Muscle layer of colon (tissue), 2 donors: ENCODE data around the gene CLSTN2.

ENCODE experiments used
- H3K27ac ChIP-seq: one replicate; pipeline ENCODE4 v1.7.0; 2013; ENCODE audit warnings: low read depth, mild to moderate bottlenecking, low read length, moderate library complexity
- H3K27me3 ChIP-seq, 2 donors: one replicate each; pipeline ENCODE4 v1.7.0; 2013; ENCODE audit warnings: low read length in 2 of 2, mild to moderate bottlenecking in 2 of 2; ENCODE audit not compliant: insufficient read depth in 2 of 2, control insufficient read depth in 1 of 2
- H3K36me3 ChIP-seq: one replicate; pipeline ENCODE4 v1.7.0; 2013; ENCODE audit warnings: mild to moderate bottlenecking, low read length; ENCODE audit not compliant: insufficient read depth
- H3K4me1 ChIP-seq: one replicate; pipeline ENCODE4 v1.7.0; 2013; ENCODE audit warnings: mild to moderate bottlenecking, low read length; ENCODE audit not compliant: insufficient read depth
- H3K4me3 ChIP-seq, 2 donors: one replicate each; pipeline ENCODE4 v1.7.0; 2013; ENCODE audit warnings: low read length in 2 of 2, low read depth in 1 of 2, mild to moderate bottlenecking in 1 of 2, moderate library complexity in 1 of 2
- H3K9ac ChIP-seq: one replicate; pipeline ENCODE4 v1.7.0; 2013; ENCODE audit warnings: low read length
- H3K9me3 ChIP-seq: one replicate; pipeline ENCODE4 v1.7.0; 2013; ENCODE audit warnings: mild to moderate bottlenecking, low read length
- donor health status: abdominal sarcoma.
- donor health status: Adenocarcinoma of cecum.

CLSTN2 gene

DNA sequence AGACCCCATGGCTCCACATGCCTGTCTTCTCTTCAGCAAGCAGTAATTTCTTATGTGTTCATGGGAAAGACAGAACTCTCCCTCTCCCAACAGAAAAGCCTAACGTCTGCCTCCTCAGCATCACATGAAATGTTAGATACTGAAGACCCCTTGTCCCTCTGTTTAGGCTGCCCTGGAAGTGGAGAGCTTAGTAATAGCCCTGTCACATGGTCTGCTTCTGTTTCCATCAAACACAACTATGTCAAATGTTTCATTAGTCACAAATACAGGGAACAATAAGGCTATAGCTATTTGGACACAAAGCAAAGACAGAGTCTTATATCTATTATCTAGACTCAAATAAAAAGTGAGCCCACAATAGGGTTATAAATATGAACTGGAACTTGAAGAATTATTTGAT, 552.6 kb downstream of the CLSTN2 start:
- Histone ChIP-seq H3K27me3 (no peaks in the 10 kb centered on the region), H3K9ac (no peak overlapping the region), H3K27ac (no peak overlapping the region), H3K9me3 (no peaks in the 10 kb centered on the region), H3K4me3 (no peak overlapping the region), H3K36me3 (no peaks in the 10 kb centered on the region), H3K4me1 (no peaks in the 10 kb centered on the region)

DNA sequence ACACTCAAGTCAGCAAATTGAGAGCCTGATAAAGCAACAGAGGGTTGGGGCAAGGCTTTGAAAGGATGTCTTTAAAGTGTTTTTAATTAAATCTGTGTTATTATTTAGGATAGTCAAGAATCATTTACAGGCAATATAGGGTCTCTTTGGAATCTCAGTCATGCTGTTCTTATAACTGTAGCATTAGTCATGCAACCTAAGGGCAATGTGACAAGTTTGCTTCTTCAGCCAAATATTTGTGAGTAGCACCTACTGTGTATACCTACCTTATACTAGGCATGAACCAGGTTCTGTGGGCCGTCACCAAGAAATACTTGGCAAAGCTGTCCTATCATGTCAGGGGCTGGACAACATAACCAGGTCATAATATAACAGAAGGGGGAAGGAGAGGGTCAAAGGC, 558.3 kb downstream of the CLSTN2 start:
- H3K27ac ChIP-seq: no peak overlapping the region
- no peaks in the 10 kb centered on the region for H3K9me3 ChIP-seq
- H3K9ac ChIP-seq: no peak overlapping the region
- H3K4me1 ChIP-seq: no peaks in the 10 kb centered on the region
- no peaks in the 10 kb centered on the region for H3K27me3 ChIP-seq
- no peak overlapping the region for H3K4me3 ChIP-seq
- H3K36me3 ChIP-seq: no peaks in the 10 kb centered on the region

DNA sequence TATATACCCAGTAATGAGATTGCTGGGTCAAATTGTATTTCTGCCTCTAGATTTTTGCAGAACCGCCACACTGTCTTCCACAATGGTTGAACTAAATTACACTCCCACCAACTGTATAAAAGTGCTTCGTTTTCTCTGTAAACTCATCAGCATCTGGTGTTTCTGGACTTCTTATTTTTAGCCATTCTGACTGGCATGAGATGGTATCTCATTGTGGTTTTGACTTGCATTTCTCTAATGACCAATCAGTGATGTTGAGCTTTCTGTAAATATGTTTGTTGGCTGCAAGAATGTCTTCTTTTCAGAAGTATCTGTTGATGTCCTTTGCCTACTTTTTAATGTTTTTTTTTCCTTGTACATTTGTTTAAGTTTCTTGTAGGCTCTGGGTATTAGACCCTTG, 560.0 kb downstream of the CLSTN2 start:
- Histone ChIP-seq H3K27me3 (no peaks in the 10 kb centered on the region), H3K36me3 (no peaks in the 10 kb centered on the region), H3K4me1 (no peaks in the 10 kb centered on the region), H3K4me3 (no peak overlapping the region), H3K9ac (no peak overlapping the region), H3K27ac (no peak overlapping the region), H3K9me3 (no peaks in the 10 kb centered on the region)

DNA sequence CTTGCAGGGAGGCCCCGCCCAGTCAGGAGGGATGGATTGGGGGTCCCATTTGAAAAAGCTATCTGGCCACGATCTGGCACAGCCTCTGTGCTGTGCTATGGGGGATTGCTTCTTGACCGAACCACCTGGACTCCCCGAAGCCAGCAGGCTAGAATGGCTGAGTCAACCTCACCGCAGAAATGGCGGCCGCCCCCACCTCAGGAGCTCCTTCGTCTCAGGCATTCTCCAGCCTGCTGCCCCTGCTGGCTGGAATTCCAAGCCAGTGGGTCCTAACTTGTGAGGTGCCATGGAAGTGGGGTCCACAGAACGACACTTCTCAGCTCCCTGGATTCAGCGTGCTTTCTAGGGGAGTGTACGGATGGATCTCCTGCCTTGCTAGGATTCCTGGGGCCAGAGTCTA, 562.3 kb downstream of the CLSTN2 start:
- Histone ChIP-seq H3K36me3 (no peaks in the 10 kb centered on the region), H3K9me3 (no peaks in the 10 kb centered on the region), H3K4me3 (no peak overlapping the region), H3K4me1 (no peaks in the 10 kb centered on the region), H3K9ac (no peak overlapping the region), H3K27me3 (no peaks in the 10 kb centered on the region), H3K27ac (no peak overlapping the region)

DNA sequence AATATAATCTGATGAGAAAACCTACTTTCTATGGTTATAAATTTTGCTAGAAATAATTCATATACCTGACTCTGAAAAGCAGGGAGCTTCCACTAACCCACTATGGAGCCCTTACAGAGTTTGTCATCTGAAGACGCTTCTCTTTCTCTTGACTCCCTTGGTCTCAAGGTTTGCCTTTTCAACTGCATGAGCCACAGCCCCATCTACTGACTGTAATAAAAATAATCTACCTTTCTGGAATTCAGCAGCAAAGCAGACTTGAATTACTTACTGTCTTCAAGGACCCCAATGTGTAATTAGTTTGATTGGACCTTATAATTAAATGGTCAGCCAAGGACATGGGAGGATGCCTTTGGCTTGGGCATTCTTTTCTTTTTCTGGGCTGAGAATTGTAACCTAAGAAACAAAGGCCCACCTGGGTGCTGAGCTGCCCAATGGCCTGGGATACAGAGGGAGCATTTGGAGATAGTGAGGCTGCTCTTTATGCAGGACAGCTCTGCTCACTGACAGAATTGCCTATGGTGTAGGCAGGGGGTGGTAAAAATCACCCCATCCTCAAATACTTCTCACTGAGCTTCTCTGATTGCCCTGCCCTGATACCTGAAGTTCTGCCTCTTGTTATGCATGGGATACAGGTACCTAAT, 564.3 kb downstream of the CLSTN2 start:
- no peak overlapping the region for H3K9ac ChIP-seq
- no peaks in the 10 kb centered on the region for H3K36me3 ChIP-seq
- no peak overlapping the region for H3K4me3 ChIP-seq
- no peaks in the 10 kb centered on the region for H3K4me1 ChIP-seq
- H3K27me3 ChIP-seq: no peaks in the 10 kb centered on the region
- H3K9me3 ChIP-seq: no peaks in the 10 kb centered on the region
- H3K27ac ChIP-seq: no peak overlapping the region

DNA sequence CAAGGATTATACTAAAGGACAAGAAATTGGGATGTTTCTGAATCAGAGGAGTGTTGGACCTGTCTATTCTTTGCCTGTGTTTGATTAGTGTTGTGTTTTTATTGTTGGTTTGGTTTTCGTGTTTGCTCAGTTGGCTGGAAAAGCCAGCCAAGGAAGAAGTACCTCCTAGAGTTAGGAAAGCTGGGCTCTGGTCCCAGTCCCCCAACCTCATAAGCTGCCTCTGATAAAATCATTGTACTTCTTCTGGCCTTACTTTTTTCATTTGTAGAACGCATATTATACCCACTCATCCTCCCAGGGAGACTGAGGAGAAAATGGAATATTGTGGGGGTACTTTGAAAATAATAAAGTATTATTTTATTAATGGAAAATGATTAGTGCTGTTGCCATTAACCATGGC, 565.5 kb downstream of the CLSTN2 start:
- Histone ChIP-seq H3K27ac (no peak overlapping the region), H3K9me3 (no peaks in the 10 kb centered on the region), H3K36me3 (no peaks in the 10 kb centered on the region), H3K4me3 (no peak overlapping the region), H3K4me1 (no peaks in the 10 kb centered on the region), H3K27me3 (no peaks in the 10 kb centered on the region), H3K9ac (no peak overlapping the region)

DNA sequence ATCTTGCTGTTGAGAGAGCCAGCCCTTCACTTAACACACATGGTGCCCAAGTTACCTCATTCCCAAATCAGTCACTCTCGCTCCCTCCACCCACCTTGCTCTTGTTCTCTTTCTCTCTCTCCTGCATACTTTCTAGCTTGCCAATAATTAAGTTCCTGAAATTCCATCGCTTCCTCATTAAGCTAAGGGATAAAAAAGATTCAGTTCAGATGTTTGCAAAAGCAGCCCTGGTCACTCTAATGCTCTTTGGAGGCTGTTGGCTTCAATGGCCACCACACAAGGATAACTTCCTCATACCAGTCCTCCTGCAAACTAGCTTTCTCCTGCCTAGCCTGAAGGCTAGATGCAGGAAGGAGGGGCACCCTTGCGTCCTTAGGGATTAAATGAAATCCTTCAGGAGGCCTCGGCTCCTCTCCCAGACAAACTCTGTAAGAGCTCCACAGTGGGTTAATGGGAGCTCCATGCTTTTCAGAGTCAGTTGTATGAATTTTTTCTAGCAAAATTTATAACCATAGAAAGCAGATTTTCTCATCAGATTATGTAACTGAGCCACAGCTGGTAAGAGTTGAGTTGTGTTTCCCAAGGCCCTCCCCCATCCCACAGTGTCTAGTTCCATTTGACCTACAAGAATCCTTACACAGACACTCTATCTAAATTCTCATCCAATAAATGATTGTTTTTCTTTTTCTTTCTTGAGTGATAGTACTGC, 566.2 kb downstream of the CLSTN2 start:
- no peak overlapping the region for H3K27ac ChIP-seq

DNA sequence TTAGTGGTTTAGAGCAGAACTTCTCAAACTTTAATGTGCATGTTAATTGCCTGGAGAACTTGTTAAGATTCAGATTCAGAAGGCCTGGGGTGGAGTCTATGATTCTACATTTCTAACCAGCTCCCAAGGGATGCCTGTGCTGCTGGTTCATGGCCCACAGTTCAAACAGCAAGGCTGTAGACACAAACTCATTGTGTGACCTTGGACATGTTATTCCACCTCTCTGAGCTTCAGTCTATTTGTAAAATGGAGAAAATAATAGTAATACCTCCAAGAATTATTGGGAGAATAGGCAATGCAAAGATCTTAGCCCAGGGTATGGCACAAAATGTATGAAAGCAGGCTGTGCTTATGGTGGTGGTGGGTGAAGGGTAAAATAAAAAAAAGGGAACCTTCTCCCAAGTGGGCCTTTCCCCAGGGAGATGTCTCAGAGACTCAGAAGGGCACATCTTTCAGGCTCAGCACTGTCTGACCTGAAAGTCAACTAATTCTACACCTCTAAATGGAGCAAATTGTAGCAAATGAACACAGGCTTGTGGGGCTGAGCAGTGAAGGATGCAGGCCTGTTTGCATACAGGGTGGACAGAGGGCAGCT, 566.9 kb downstream of the CLSTN2 start:
- H3K4me3 ChIP-seq: no peak overlapping the region
- no peak overlapping the region for H3K9ac ChIP-seq
- no peaks in the 10 kb centered on the region for H3K9me3 ChIP-seq
- no peaks in the 10 kb centered on the region for H3K4me1 ChIP-seq
- H3K36me3 ChIP-seq: no peaks in the 10 kb centered on the region
- no peaks in the 10 kb centered on the region for H3K27me3 ChIP-seq
- no peak overlapping the region for H3K27ac ChIP-seq

More for the DNA sequence above, 566.2 kb downstream of the CLSTN2 start:
- Histone ChIP-seq H3K27me3 (no peaks in the 10 kb centered on the region), H3K36me3 (no peaks in the 10 kb centered on the region), H3K9ac (no peak overlapping the region), H3K9me3 (no peaks in the 10 kb centered on the region), H3K4me3 (no peak overlapping the region), H3K4me1 (no peaks in the 10 kb centered on the region)

DNA sequence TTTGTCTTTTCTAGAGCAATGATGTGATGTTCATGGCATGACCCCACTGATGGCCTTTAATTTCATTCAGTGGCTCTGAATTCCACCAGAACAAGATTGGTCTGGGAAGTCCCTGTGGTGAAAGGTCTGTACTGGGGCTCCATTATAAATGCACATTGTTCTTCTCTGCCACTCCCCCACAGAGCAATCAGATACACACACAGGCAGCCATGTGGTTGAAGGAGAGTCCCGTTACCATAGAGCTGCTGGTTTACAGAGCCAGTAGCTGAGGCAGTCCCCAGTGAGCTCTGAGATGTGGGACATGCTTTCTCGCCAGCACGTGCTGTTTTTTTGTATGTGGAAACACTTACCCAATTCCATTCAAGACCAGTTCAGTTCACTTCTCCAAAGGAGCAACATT, 570.2 kb downstream of the CLSTN2 start:
- no peaks in the 10 kb centered on the region for H3K4me1 ChIP-seq
- no peak overlapping the region for H3K4me3 ChIP-seq
- H3K9me3 ChIP-seq: no peaks in the 10 kb centered on the region
- H3K9ac ChIP-seq: no peak overlapping the region
- H3K36me3 ChIP-seq: no peaks in the 10 kb centered on the region
- no peak overlapping the region for H3K27ac ChIP-seq
- no peaks in the 10 kb centered on the region for H3K27me3 ChIP-seq

DNA sequence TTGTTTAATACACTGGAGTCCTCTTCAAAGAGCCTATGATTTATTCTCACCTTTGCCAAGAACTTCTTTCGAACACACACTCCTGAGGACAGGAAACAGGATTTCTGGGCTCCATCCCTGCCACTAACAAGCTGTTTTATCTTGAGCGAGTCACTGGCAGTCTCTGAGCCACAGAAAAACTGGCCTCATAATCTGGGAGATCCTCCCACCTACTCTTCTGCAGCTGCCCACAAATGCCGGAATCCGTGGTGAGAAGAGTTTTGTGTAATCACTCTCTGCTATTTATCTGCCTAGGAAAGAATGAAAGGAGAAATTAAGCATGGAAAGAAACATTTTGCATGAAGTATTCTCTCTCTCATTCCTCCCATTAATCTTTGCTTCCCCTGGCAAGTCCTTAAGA, 570.9 kb downstream of the CLSTN2 start:
- no peaks in the 10 kb centered on the region for H3K9me3 ChIP-seq
- H3K36me3 ChIP-seq: no peaks in the 10 kb centered on the region
- no peak overlapping the region for H3K4me3 ChIP-seq
- no peaks in the 10 kb centered on the region for H3K27me3 ChIP-seq
- H3K9ac ChIP-seq: no peak overlapping the region
- H3K4me1 ChIP-seq: no peaks in the 10 kb centered on the region
- H3K27ac ChIP-seq: no peak overlapping the region

DNA sequence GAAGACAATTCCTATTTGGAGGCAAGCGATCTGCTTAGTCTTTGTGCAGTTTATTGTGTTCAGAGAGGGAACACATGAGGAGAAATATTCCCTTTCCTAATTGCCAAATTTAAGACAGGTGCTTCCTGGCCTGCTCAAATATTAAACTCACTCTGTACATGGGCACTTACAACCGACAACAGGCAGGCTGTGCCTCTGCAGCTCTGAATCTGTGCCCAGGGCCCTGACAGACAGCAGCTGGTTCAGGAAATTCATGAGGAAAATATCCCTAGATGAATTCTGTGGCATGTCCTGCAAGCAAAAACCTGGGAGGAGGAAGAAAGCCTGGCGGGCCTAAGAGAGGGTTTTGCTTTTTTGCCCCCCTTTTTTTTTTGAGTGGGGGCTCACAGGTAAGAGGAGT, 573.6 kb downstream of the CLSTN2 start:
- no peaks in the 10 kb centered on the region for H3K9me3 ChIP-seq
- no peak overlapping the region for H3K9ac ChIP-seq
- H3K27ac ChIP-seq: no peak overlapping the region
- no peaks in the 10 kb centered on the region for H3K27me3 ChIP-seq
- no peak overlapping the region for H3K4me3 ChIP-seq
- no peaks in the 10 kb centered on the region for H3K4me1 ChIP-seq
- H3K36me3 ChIP-seq: no peaks in the 10 kb centered on the region

DNA sequence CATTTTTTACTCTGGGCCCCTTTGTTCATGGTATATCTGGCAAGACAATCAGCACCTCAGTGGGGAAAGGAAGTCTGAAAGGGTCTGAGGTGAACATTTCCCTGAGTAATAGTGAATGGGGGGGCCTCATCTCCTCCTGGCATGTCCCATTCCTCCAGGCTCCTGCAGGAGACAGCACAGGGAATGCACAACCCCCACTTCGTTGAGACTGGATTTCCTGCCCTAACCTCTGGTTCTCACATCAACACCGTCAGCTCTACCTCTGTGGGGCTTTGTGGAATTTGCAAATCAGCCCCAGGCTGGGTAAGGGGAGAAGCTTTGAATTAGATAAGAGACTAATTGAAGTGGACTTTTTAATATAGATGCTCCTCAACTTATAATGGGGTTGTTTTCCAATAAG, 574.5 kb downstream of the CLSTN2 start:
- Histone ChIP-seq H3K27me3 (no peaks in the 10 kb centered on the region), H3K27ac (no peak overlapping the region), H3K4me1 (no peaks in the 10 kb centered on the region), H3K9me3 (no peaks in the 10 kb centered on the region), H3K9ac (no peak overlapping the region), H3K4me3 (no peak overlapping the region), H3K36me3 (no peaks in the 10 kb centered on the region)
